GM21360 (cell line): ENCODE data around the gene DCP1A.
"Not testable (repeated sequence)": the region's sequence is repeated elsewhere in the genome, so short reads cannot be mapped to it uniquely, and the experiment has no call there.

ENCODE experiments used
- ATAC-seq: cut with Tn5 transposase; IDR thresholded peaks from one replicate; pipeline ENCODE4 v1.9.1; 2021; ENCODE audit warnings: mild to moderate bottlenecking, moderate library complexity; ENCODE audit not compliant: unreplicated experiment

DCP1A gene

DNA sequence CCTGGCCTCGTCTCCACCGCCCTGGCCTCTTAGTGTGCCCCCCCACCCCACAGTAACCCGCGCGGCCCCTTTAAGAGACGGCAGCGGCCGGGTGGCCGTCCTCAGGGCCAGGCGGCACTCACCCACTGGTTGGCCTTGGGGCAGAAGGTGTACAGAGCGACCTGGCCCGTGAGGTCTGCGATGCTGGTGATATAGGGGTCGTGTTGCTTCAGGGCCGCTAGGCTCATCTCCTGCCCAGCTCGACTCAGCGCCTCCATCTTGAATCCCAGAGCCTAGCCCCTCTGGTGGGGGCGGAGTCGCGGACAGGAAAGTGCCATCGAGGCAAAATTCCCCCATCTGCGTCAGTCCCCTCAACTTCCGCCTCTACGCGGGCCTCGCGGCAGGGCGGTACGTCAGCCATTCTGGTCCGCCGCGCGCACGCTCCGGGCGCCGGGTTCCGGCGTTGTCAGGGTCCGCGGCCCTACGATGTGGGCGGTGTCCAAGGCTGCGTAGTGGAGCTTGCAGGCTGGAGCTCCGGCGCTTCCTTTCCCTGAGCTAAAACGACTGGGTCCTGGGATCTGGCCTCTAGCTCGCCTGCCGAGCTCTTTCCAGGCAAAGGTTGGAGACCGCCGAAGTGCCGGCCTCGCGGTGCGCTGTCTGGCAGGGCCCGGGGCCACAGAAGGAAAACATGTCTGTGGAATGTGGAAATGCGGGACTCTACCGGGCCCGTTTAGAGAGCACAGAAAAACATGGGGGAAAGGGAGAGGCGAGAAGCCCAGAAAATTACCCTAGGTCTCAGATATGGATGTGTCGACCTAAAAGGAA is at the start of gene DCP1A:
TSS of gene DCP1A (minus strand) at position 283 of the 804 bp plus-strand sequence. CDS start at position 257, 26 bp downstream.
- peak; percentile 93 for ATAC-seq

- ATAC-seq: no peak
Measured at GRCh38 chr3:53384465-53385423, 37.4 kb upstream of the DCP1A start.

DNA sequence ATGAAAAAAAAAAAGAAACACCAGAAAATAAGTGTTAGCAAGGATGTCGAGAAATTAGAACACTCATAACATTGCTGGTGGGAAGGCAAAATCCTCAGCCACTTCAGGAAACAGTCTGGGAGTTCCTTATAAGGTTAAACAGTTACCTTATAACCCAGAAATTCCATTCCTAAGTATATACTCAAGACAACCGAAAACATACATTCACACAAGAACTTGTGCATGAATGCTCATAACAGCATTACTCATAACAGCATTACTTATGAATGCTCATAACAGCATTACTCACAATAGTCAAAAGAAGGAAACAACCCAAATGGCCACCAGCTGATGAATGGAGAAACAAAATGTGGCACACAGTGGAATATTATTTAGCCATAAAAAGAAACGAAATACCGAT is 34.8 kb upstream of the DCP1A start:
- ATAC-seq: no peak

DNA sequence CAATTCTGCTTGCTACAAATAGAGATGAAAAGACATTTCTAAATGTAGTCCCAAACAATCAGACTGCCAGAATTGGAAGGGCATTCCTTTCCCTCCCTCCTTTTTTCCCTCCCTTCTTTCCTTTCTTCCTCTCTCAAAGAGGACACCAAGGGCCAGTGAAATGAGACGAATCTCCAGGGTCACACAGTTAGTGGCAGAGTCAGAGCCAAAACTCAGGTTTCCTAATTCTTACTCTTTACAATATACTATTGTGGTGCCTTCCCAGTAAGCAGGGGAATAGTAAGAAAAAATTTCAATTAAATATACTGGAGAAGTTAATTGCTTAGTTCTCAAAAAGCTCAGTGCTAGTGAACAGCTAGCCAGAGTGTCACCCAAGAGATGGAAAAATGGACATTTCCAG is 33.0 kb upstream of the DCP1A start:
- no peak for ATAC-seq

GRCh38 chr3:53379898-53380297 is 32.6 kb upstream of the DCP1A start:
- no peak for ATAC-seq

DNA sequence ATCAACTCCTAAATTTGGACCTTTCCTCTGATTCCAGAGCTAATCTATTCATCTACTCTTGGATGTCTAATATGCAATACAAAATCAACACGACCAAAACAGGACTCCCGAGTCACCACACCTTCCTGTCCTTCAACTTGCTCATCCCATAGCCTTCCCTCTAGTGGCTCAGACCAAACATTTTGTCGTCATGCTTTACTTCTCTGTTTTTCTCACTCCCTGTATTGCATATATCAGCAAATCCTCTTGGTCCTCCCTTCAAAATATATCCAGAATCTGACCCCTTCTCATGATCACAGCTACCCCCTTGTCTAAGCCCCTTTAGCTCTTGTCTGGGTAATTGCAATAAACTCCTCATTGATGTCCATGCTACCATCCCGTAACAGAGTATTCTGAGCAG is 30.5 kb upstream of the DCP1A start:
- no peak for ATAC-seq

DNA sequence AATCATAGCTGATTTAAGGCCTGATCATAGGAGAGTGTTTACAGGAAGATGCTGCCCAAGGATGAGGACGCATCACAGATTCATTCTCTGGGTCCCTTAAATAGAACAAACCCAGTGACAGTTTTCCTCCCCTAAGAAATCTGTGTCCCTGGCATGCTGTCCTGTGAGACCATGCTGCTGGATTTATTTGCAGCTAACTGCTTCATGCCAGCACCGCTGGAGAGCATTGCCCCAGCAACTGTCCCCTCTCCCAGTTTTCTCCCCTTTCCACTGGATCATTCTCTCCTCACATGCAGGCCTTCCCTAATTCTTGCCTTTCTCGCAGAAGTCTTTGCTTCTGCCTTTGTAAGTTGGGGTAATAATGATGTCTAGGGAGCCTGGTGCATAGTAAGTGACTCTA is 29.3 kb upstream of the DCP1A start:
- ATAC-seq: no peak

DNA sequence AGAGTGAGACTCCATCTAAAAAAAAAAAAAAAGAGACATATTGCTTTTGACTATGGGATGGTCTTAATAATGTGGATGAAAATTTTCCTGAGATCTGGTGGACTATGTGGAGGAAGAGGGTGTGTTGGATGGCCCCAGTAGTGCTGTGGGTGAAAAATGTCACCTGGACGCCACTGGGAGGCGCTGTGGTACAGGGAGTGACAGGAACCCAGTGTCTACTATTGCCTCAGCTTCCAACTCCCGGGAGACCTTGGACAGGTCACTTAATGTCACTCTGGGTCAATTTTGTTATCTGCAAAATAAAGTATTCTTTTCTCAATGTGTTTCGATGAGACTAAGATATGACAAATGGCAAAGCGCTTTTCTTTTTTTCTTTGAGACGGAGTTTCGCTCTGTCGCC is 27.7 kb upstream of the DCP1A start:
- no peak for ATAC-seq

GRCh38 chr3:53370719-53371118 is 23.4 kb upstream of the DCP1A start:
- ATAC-seq: not testable (repeated sequence)

- ATAC-seq: no peak
Measured at GRCh38 chr3:53361852-53362251, 14.5 kb upstream of the DCP1A start.

DNA sequence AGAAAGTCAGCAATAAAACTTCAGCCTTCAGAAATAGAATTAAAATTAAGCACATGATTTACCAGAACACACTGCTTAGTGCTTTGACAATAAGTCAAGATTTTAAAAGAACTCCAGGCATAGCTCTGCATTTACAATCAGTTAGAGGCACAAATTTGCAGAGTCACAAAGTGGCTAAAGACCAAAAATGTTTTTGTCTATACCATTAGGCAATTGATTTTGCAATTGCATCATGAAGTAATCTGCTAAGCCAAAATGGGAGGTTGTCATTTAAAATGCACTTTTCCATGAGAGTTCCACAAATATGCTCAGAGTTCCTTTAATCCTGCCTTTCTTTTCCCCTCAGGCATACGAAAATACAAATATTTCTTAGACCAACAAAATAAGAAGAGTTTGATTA is 10.1 kb upstream of the DCP1A start:
- ATAC-seq: no peak

GRCh38 chr3:53354945-53355498 is 7.7 kb upstream of the DCP1A start:
- no peak for ATAC-seq

DNA sequence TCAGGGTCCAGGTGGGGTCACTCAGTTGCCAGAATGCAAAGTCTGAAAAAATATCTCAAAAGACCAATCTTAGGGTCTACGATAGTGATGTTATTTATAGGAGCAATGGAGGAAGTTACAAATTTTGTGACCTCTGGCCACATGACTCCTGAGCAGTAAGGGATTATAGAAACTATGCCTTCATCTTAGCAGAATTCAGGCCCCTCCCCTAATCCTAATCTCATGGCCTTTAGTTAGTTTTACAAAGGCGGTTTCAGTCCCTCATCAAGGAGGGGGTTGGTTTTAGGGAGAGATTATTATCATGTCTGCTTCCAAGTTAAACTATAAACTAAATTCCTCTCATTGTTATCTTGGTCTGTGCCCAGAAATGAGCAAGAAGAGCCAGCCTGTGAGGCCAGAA is 5.9 kb upstream of the DCP1A start:
- no peak for ATAC-seq

- ATAC-seq: no peak
Measured at GRCh38 chr3:53350652-53351051, 3.3 kb upstream of the DCP1A start.

DNA sequence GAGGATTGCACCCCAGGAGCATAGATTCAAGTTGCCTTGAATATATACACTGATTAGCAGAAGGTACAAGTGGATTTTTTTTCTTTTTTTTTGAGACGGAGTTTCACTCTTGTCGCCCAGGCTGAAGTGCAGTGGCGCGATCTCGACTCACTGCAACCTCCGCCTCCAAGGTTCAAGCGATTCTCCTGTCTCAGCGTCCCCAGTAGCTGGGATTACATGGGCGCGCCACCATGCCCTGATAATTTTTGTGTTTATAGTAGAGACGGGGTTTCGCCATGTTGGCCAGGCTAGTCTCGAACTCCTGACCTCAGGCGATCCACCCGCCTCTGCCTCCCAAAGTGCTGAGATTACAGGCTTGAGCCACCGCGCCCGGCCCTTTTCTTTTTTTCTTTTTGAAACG is 775 bp upstream of the DCP1A start:
- ATAC-seq: not testable (repeated sequence)

GRCh38 chr3:53346922-53347260 is 452 bp downstream of the DCP1A start:
- no peak for ATAC-seq

DNA sequence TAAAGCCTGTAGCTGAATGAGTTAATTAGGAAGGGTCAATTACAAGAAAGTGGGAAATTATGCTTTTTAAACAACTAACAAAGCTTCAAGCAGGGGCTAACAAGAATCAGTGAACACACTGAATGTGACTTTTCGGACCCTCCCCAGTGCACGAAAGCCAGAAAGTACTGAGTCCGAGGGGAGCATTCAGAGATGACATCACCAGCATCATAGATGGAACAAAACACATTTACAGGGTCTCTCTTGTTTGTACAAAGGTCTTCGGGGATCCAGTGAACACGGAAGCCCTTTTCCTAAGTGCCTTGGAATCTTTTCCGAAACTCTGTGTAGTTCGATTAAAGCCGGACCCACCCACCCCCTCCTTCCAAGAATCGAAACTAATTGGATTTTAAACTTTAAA is 829 bp downstream of the DCP1A start:
- ATAC-seq: no peak

GRCh38 chr3:53342353-53342752 is 5.0 kb downstream of the DCP1A start:
- ATAC-seq: no peak

DNA sequence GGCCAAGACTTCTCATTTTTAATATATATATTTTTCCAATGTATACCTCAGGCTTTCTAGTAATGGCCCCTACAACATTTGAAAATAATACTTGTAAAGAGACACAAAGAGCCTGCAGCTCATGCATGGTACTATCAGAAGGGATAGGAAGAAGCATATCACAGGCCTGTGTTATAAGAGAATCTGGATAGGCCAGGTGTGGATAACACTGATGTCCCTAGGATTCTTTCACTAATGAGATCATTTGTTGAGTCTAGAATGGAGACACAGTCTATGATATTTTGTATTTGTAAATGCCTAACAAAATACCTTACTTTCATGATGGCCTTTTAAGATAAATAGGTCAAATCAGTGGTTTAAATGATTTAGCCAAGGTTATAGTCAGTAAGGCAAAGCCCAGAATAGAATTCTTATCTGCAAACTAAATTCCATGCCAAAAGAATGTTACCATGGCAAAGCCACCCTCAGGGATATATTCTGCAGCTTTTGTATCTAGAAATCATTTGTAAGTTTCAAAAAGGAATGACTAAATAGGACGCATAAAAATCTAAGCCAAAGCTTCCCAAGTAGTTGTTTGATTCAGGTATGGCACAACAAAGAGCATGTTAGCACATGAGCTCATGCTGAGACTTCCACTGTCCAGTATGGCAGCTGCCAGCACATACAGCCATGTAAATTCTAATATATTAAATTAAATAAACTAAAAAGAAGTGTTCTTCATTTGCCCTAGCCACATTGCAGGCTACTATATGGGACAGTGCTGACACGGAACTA is 10.0 kb downstream of the DCP1A start:
- no peak for ATAC-seq

- no peak for ATAC-seq
Measured at GRCh38 chr3:53334742-53335141, 12.6 kb downstream of the DCP1A start.

- ATAC-seq: no peak
Measured at GRCh38 chr3:53331871-53332270, 15.5 kb downstream of the DCP1A start.
